IMR-90 (cell line): ENCODE results near the gene ARHGAP23. TPM values are rescaled to one million over a fixed set of nuclear protein-coding genes. Genes with fewer than 3 reads are reported as not detected.
"Not testable (repeated sequence)": the region's sequence is repeated elsewhere in the genome, so short reads cannot be mapped to it uniquely, and the experiment has no call there.

ENCODE experiments used
- ATAC-seq: fragments of 200-7000 bp; cut with Tn5 transposase; 2 replicates; pipeline ENCODE4 v1.9.1; 2020; ENCODE audit warnings: low read depth, mild to moderate bottlenecking, moderate library complexity
- BruUV-seq: library from RNA; stranded (reverse); fragments of 400-500 nt; replicated peaks from 2 replicates; lab custom pipeline; 2021; lab: Mats Ljungman, UMichigan
- CTCF ChIA-PET: fragments of 300-600 bp; formaldehyde crosslinking; extraction: SDS; loops from one replicate; lab custom pipeline; 2021; ENCODE audit warnings: antibody characterized with exemption; lab: Yijun Ruan, JAX
- POLR2A ChIA-PET: fragments of 300-600 bp; sonication (Branson Sonifier 250); formaldehyde crosslinking; loops from one replicate; lab custom pipeline; 2022; ENCODE audit warnings: antibody characterized with exemption; ENCODE audit not compliant: unreplicated experiment; lab: Charles Lee
- DNase-seq: peaks from one replicate; pipeline ENCODE4 v3.0.0; 2013
- H2AFZ ChIP-seq: replicated peaks from 2 replicates; pipeline ENCODE3; 2013; ENCODE audit warnings: low read length, mild to moderate bottlenecking; ENCODE audit not compliant: poor library complexity
- H2AK5ac ChIP-seq: 2 replicates; pipeline ENCODE4 v1.6.1; 2013; ENCODE audit warnings: low read depth, low read length, inconsistent platforms
- H2AK9ac ChIP-seq: replicated peaks from 2 replicates; pipeline ENCODE3; 2013; ENCODE audit warnings: mild to moderate bottlenecking, low read depth, low read length, moderate library complexity; ENCODE audit not compliant: poor library complexity
- H2BK120ac ChIP-seq: 2 replicates; pipeline ENCODE4 v1.6.1; 2013; ENCODE audit warnings: low read depth, low read length, inconsistent platforms
- H2BK15ac ChIP-seq: 3 replicates; pipeline ENCODE4 v1.6.1; 2013; ENCODE audit warnings: low read depth, low read length, inconsistent platforms
- H2BK20ac ChIP-seq: 2 replicates; pipeline ENCODE4 v1.6.1; 2013; ENCODE audit warnings: low read depth, mild to moderate bottlenecking, inconsistent platforms, low read length, moderate library complexity
- H2BK5ac ChIP-seq: 2 replicates; pipeline ENCODE4 v1.6.1; 2013; ENCODE audit warnings: mild to moderate bottlenecking, low read depth, low read length, inconsistent platforms; ENCODE audit not compliant: poor library complexity, severe bottlenecking
- H3K14ac ChIP-seq: replicated peaks from 2 replicates; pipeline ENCODE4 v1.6.1; 2013; ENCODE audit warnings: low read depth, low read length, inconsistent platforms
- H3K18ac ChIP-seq: 2 replicates; pipeline ENCODE4 v1.6.1; 2013; ENCODE audit warnings: low read depth, low read length, control low read depth
- H3K23ac ChIP-seq: 2 replicates; pipeline ENCODE4 v1.6.1; 2013; ENCODE audit warnings: low read depth, low read length, inconsistent platforms
- H3K27ac ChIP-seq: 2 replicates; pipeline ENCODE4 v1.5.1; 2013; ENCODE audit warnings: mild to moderate bottlenecking, control low read depth, low read length; ENCODE audit not compliant: insufficient read depth
- H3K27me3 ChIP-seq: 2 replicates; pipeline ENCODE4 v1.6.1; 2013; ENCODE audit warnings: low read length; ENCODE audit not compliant: control insufficient read depth, insufficient read depth
- H3K36me3 ChIP-seq: 2 replicates; pipeline ENCODE4 v1.6.1; 2013; ENCODE audit warnings: low read length, mixed read lengths; ENCODE audit not compliant: control insufficient read depth, insufficient read depth
- H3K4ac ChIP-seq: 2 replicates; pipeline ENCODE4 v1.6.1; 2013; ENCODE audit warnings: low read depth, low read length, inconsistent platforms
- H3K4me1 ChIP-seq: 2 replicates; pipeline ENCODE4 v1.6.1; 2013; ENCODE audit warnings: low read length, mixed read lengths; ENCODE audit not compliant: control insufficient read depth, insufficient read depth
- H3K4me2 ChIP-seq: 2 replicates; pipeline ENCODE4 v1.6.1; 2013; ENCODE audit warnings: low read depth, mild to moderate bottlenecking, control low read depth, low read length, moderate library complexity
- H3K4me3 ChIP-seq: 2 replicates; pipeline ENCODE4 v1.5.1; 2013; ENCODE audit warnings: low read depth, mild to moderate bottlenecking, control low read depth, low read length, moderate library complexity; ENCODE audit not compliant: insufficient read depth
- H3K56ac ChIP-seq: 2 replicates; pipeline ENCODE4 v1.6.1; 2013; ENCODE audit warnings: low read length, inconsistent platforms; ENCODE audit not compliant: insufficient read depth; ENCODE audit errors: extremely low read depth
- H3K79me1 ChIP-seq, 2 experiments: 2 replicates each; pipeline ENCODE4 v1.6.1; 2013; ENCODE audit warnings: low read length in 2 of 2, inconsistent platforms in 1 of 2, low read depth in 1 of 2
- H3K9ac ChIP-seq: 2 replicates; pipeline ENCODE4 v1.6.1; 2013; ENCODE audit warnings: low read depth, low read length, control low read depth
- H3K9me1 ChIP-seq: 2 replicates; pipeline ENCODE4 v1.6.1; 2013; ENCODE audit warnings: low read length, inconsistent platforms; ENCODE audit not compliant: insufficient read depth
- H3K9me3 ChIP-seq: 2 replicates; pipeline ENCODE4 v1.6.1; 2013; ENCODE audit warnings: low read length; ENCODE audit not compliant: control insufficient read depth, insufficient read depth
- H4K20me1 ChIP-seq: 2 replicates; pipeline ENCODE4 v1.6.1; 2013; ENCODE audit warnings: low read length, inconsistent platforms; ENCODE audit not compliant: insufficient read depth
- H4K5ac ChIP-seq: 2 replicates; pipeline ENCODE4 v1.6.1; 2013; ENCODE audit warnings: mild to moderate bottlenecking, low read depth, low read length, control low read depth
- H4K8ac ChIP-seq, 2 experiments: 2 replicates each; pipeline ENCODE4 v1.6.1; 2013; ENCODE audit warnings: low read depth in 2 of 2, low read length in 2 of 2, control low read depth in 1 of 2, inconsistent platforms in 1 of 2
- H4K91ac ChIP-seq: 2 replicates; pipeline ENCODE4 v1.6.1; 2013; ENCODE audit warnings: low read depth, low read length, inconsistent platforms; ENCODE audit not compliant: insufficient read depth
- WGBS, 2 experiments: methylation state at CpG; one replicate each; pipeline versions ENCODE4 v1.1.5 to v1.1.7; 2013; ENCODE audit warnings: missing lambda C conversion rate in 2 of 2; ENCODE audit not compliant: insufficient read length in 1 of 2; ENCODE audit errors: extremely low coverage in 2 of 2; 5-methylcytosine and 5-hydroxymethylcytosine counted together
- dilution Hi-C: fragments of 300-500 bp; cut with HindIII; formaldehyde crosslinking; loops from one replicate; pipeline ENCODE4 v1.14.3; 2018; ENCODE audit warnings: low sequenced_read_pairs; ENCODE audit not compliant: unreplicated experiment
- in situ Hi-C: fragments of 300-500 bp; cut with MboI; formaldehyde crosslinking; loops from 3 replicates; pipeline ENCODE4 v1.14.3; 2019; ENCODE audit warnings: low sequenced_read_pairs, inconsistent platforms, mixed read lengths
- intact Hi-C: fragments of 100-400 bp; cut with micrococcal nuclease; formaldehyde crosslinking; loops from 2 replicates; pipeline ENCODE4 v1.10.0; 2022
- polyA plus RNA-seq, 3 experiments: library from polyadenylated mRNA; depleted of rRNA; stranded (reverse); fragments of >200 nt; gene quantifications; 2 replicates each; pipeline ENCODE4 v1.2.3, GENCODE V29; 2012; ENCODE audit warnings: low replicate concordance in 1 of 3
- total RNA-seq: library from RNA; depleted of rRNA; stranded (reverse); fragments of >200 nt; gene quantifications from 2 replicates; pipeline ENCODE4 v1.2.3, GENCODE V29; 2012

The ARHGAP23 gene
- total and polyA plus RNA-seq, 2 of the 4 experiments (the other 2 are of a cell fraction) = 9.3 to 43.3 TPM

GRCh38 chr17:38477951-38478350 lies 49.7 kb downstream of the ARHGAP23 start:
- H2AFZ ChIP-seq, H3K9ac ChIP-seq, H3K56ac ChIP-seq, DNase-seq, H2AK9ac ChIP-seq, H4K8ac ChIP-seq, H3K27ac ChIP-seq, H3K18ac ChIP-seq, H2AK5ac ChIP-seq, H3K23ac ChIP-seq, BruUV-seq, H3K9me1 ChIP-seq, H2BK15ac ChIP-seq, ATAC-seq, intact Hi-C loops, POLR2A ChIA-PET, H3K4me3 ChIP-seq, H4K5ac ChIP-seq, H3K4me2 ChIP-seq, CTCF ChIA-PET, H3K4ac ChIP-seq, H3K14ac ChIP-seq, H2BK20ac ChIP-seq, H2BK5ac ChIP-seq, H3K4me1 ChIP-seq, H4K91ac ChIP-seq, H3K9me3 ChIP-seq, H2BK120ac ChIP-seq, dilution Hi-C loops, H3K27me3 ChIP-seq: not testable (repeated sequence)
- Histone ChIP-seq H4K20me1 (peaks cover 28% of the 10 kb centered on the region), H3K36me3 (peaks cover 63% of the 10 kb centered on the region), H3K79me1 (peaks cover 10 to 26% of the 10 kb centered on the region in 2 experiments; a peak in 3 of 4 replicates)
- WGBS, 2 experiments = 91% methylated on average over 9 of the region's 13 CpGs; no CpG with 5 or more reads in 1 of the 2 experiments
- in situ Hi-C loops = loop anchor here (25.0 kb wide), 1 partner anchor 116 kb away; the partner anchor contains the start of gene SOCS7

DNA sequence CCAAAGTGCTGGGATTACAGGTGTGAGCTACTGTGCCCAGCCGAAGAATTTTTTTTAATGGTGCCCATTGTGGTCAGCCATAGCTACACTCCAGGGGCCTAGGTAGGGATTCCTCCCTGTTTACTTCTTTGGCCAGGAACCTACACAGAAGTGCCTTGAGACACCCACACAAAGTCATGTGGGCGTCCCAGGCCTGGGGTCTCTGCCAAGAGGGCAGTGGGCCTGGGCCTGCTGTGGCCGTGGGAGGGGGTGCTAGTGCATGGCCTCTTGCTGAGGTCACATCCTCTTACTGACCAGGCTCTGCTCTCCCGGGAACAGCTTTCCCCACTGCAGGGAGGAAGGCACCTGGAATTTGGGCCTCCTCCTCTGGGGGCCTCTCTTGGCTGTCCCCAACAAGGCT lies 50.4 kb downstream of the ARHGAP23 start:
- H3K9ac ChIP-seq, H3K14ac ChIP-seq, H2AFZ ChIP-seq, H2AK9ac ChIP-seq, ATAC-seq, H3K4me3 ChIP-seq, H3K27ac ChIP-seq, DNase-seq, H3K18ac ChIP-seq, intact Hi-C loops, H2BK5ac ChIP-seq, H3K4me1 ChIP-seq, H2AK5ac ChIP-seq, H3K4me2 ChIP-seq, CTCF ChIA-PET, H2BK20ac ChIP-seq, H3K27me3 ChIP-seq, H3K4ac ChIP-seq, H3K56ac ChIP-seq, dilution Hi-C loops, H3K9me1 ChIP-seq, H2BK15ac ChIP-seq, H4K91ac ChIP-seq, H4K5ac ChIP-seq, BruUV-seq, H3K23ac ChIP-seq, H2BK120ac ChIP-seq, H4K8ac ChIP-seq, POLR2A ChIA-PET, H3K9me3 ChIP-seq: not testable (repeated sequence)
- peaks cover 62% of the 10 kb centered on the region for H3K36me3 ChIP-seq
- WGBS, 2 experiments = 80% methylated on average over 1 of the region's 4 CpGs; no CpG with 5 or more reads in 1 of the 2 experiments
- H4K20me1 ChIP-seq = peaks cover 28% of the 10 kb centered on the region
- in situ Hi-C loops = loop anchor here (25.0 kb wide), 1 partner anchor 116 kb away; the partner anchor contains the start of gene SOCS7
- H3K79me1 ChIP-seq = peaks cover 10 to 23% of the 10 kb centered on the region in 2 experiments
